ENCODE data around the gene CLDN7. TPM values are rescaled to one million over a fixed set of nuclear protein-coding genes. Genes with fewer than 3 reads are reported as not detected.
A peak's percentile ranks its signal among the peaks of the same experiment; 100 is the strongest.

CLDN7 gene
- total RNA-seq, 2 donors from 2014 or later, result 2.3 TPM; not detected in 1

- no peak for TF ChIP-seq CTCF (IDR thresholded peaks at IDR 0.05)
- H3K4me1 ChIP-seq, result peaks cover 0 to 69% of the 10 kb centered on the region in 2 donors
- no peak overlapping the region for H3K4me3 ChIP-seq
- H3K9me3 ChIP-seq, result no peaks in the 10 kb centered on the region
- H3K27me3 ChIP-seq, result peaks cover 0 to 8% of the 10 kb centered on the region in 2 donors
- H3K36me3 ChIP-seq, result no peaks in the 10 kb centered on the region
- peak overlapping the region; percentile 78 to 81 for H3K27ac ChIP-seq
- DNase-seq (ENCODE audit: low spot score), result no peak
Observed at GRCh38 chr17:7292194-7292593, 29.9 kb upstream of the CLDN7 start.

- no peak for TF ChIP-seq CTCF (IDR thresholded peaks at IDR 0.05)
- H3K4me1 ChIP-seq, result peaks cover 0 to 57% of the 10 kb centered on the region in 2 donors
- H3K4me3 ChIP-seq, result no peak overlapping the region
- peak overlapping the region; percentile 58 to 78 for H3K27ac ChIP-seq
- no peak for DNase-seq (ENCODE audit: low spot score)
- H3K27me3 ChIP-seq, result peaks cover 0 to 8% of the 10 kb centered on the region in 2 donors
- H3K9me3 ChIP-seq, result no peaks in the 10 kb centered on the region
- H3K36me3 ChIP-seq, result peaks cover 11% of the 10 kb centered on the region
Observed at GRCh38 chr17:7290685-7291084, 28.4 kb upstream of the CLDN7 start.

- Histone ChIP-seq H3K27me3 (peaks cover 0 to 8% of the 10 kb centered on the region in 2 donors), H3K4me3 (no peak overlapping the region), H3K9me3 (no peaks in the 10 kb centered on the region), H3K36me3 (peaks cover 17% of the 10 kb centered on the region), H3K27ac (peak overlapping the region; percentile 58 to 78), H3K4me1 (peaks cover 0 to 52% of the 10 kb centered on the region in 2 donors)
- no peak for TF ChIP-seq CTCF (IDR thresholded peaks at IDR 0.05)
- no peak for DNase-seq (ENCODE audit: low spot score)
Observed at GRCh38 chr17:7290166-7290565, 27.9 kb upstream of the CLDN7 start.

GRCh38 chr17:7289256-7290032 is 27.2 kb upstream of the CLDN7 start:
- H3K36me3 ChIP-seq, result peaks cover 24% of the 10 kb centered on the region
- DNase-seq (ENCODE audit: low spot score), result no peak
- H3K27ac ChIP-seq, result peak overlapping the region; percentile 16 to 78
- H3K9me3 ChIP-seq, result no peaks in the 10 kb centered on the region
- H3K4me1 ChIP-seq, result peaks cover 0 to 45% of the 10 kb centered on the region in 2 donors
- peaks cover 0 to 8% of the 10 kb centered on the region in 2 donors for H3K27me3 ChIP-seq
- no peak overlapping the region for H3K4me3 ChIP-seq
- TF ChIP-seq CTCF (IDR thresholded peaks at IDR 0.05), result no peak

- H3K9me3 ChIP-seq, result no peaks in the 10 kb centered on the region
- H3K36me3 ChIP-seq, result peaks cover 32% of the 10 kb centered on the region
- H3K27ac ChIP-seq, result peak overlapping the region in 1 of 2 donors; percentile 16
- no peak overlapping the region for H3K4me3 ChIP-seq
- no peak for DNase-seq (ENCODE audit: low spot score)
- no peak for TF ChIP-seq CTCF (IDR thresholded peaks at IDR 0.05)
- H3K27me3 ChIP-seq, result no peaks in the 10 kb centered on the region
- H3K4me1 ChIP-seq, result peaks cover 0 to 38% of the 10 kb centered on the region in 2 donors
Observed at GRCh38 chr17:7285679-7286078, 23.4 kb upstream of the CLDN7 start.

Data from right atrium auricular region (tissue), 2 donors.